Measurements from ENCODE around the gene ARL14.
"Not testable (repeated sequence)": the region's sequence is repeated elsewhere in the genome, so short reads cannot be mapped to it uniquely, and the experiment has no call there.

Gene ARL14

GRCh38 chr3:160678292-160678842 lies 1.4 kb downstream of the ARL14 start:
- DNase-seq = no peak

DNA sequence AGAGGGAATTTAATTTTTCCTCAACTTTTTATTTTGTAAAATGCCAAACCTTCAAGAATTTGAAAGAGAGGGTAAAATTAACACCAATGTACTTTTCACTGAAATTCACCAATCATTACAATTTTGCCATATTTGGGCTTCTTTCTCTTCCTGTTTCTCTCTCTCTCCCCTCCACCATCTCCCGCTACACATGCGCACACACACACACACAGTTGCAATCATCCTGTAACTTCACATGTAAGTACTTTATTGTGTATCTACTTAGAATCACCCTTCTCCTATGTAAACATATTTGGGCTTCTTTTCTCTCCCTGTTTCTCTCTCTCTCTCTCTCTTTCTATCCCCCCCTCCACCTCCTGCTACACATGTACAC lies 7.4 kb downstream of the ARL14 start:
- no peak for DNase-seq

DNA sequence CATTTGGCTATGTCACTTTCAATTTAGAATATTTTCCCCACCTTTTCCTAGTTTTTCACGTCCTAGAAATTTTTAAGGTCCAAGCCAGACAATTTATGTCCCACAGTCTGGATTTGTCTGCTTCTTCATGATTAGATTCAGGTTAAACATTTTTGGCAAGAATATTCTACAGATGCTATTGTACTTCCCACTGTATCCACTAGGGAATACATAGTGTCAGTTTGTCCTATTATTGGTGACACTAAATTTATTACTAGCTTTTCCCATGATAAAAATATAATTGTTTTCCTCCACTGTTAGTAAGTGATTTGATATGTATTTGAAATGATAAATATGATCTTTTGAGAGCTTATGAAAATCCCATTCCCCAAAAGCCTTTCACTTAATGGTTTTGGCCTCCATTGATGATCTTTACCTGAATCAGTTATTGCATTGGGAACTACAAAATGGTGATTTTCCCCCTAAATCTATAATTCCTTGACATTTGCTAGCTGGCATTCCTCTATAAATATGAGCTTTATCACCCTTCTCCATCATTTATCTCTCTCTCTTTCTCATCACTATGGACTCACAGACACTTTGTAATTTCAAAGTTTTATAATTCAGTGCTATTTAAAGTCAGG lies 8.3 kb downstream of the ARL14 start:
- DNase-seq = no peak

GRCh38 chr3:160686955-160687535 lies 10.1 kb downstream of the ARL14 start:
- DNase-seq = no peak

DNA sequence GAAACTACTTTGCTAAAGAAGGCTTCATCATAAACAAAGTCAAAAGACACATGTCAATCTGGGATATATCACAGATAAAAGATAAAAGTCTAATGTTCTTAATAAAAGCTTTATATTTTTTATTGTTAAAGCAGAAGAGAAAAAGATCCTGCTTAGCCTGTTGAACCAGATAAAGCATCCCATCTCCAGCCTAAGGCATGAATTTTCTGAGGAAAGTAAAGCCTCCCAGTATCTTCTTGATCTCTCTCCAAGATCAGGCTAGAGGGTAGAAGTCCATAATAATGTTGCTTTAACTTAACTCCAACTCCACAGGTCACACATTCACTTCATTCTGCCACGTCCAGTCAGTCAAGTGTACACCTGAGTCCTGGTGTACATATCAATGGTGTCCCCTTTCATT lies 14.2 kb downstream of the ARL14 start:
- no peak for DNase-seq

DNA sequence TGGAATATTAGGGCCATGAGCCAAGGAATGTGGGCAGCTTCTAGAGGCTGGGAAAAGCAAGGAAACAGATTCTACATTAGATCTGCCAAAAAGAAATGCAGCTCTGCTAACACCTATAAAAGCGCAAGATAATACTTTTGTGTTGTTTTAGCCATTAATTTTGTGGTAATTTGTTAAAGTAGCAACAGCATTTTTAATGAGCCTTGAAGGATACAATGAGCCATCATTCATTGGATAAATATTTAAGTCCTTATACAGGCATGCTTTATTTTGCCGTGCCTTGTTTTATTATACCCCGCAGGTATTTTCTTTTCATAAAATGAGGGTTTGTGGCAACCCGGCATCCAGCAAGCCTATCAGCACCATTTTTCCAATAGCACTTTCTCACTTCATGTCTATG lies 15.0 kb downstream of the ARL14 start:
- DNase-seq = no peak

DNA sequence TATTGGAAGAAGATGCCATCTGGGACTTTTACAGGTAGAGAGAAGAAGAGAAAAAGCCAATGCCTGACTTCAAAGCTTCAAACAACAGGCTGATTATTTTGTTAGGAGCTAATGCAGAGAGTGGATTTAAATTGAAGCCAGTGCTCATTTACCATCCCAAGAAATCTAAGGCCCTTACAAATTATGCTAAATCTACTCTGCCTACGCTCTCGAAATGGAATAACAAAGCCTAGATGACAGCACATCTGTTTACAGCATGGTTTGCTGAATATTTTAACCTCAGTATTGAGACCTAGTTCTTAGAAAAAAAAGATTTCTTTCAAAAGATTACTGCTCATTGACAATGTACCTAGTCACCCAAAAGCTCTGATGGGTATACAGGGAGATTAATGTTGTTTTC lies 16.2 kb downstream of the ARL14 start:
- no peak for DNase-seq

DNA sequence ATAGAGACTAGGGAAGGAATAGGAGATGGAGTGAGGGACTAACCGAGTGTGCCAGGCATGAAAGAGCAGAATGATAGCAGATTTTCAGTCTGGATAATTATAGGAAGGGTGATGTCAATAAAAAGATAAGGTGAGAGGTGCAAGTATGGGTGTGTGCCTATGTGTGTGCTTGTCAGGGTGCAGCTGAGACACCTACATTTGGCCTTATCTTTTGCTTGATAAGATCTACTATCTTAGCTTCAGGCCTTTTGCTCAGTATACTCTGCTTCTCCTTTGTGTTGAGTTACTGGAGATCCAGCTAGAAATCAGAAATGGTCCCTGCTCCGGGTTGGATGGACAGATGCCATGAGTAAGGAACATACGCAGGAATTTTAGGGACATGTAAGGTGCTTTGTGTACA lies 17.4 kb downstream of the ARL14 start:
- no peak for DNase-seq

GRCh38 chr3:160695003-160695402 lies 18.0 kb downstream of the ARL14 start:
- DNase-seq = no peak

GRCh38 chr3:160695915-160696327 lies 19.0 kb downstream of the ARL14 start:
- DNase-seq = no peak

- DNase-seq = no peak
These were observed 20.8 kb downstream of the ARL14 start for GRCh38 chr3:160697637-160698380.

DNA sequence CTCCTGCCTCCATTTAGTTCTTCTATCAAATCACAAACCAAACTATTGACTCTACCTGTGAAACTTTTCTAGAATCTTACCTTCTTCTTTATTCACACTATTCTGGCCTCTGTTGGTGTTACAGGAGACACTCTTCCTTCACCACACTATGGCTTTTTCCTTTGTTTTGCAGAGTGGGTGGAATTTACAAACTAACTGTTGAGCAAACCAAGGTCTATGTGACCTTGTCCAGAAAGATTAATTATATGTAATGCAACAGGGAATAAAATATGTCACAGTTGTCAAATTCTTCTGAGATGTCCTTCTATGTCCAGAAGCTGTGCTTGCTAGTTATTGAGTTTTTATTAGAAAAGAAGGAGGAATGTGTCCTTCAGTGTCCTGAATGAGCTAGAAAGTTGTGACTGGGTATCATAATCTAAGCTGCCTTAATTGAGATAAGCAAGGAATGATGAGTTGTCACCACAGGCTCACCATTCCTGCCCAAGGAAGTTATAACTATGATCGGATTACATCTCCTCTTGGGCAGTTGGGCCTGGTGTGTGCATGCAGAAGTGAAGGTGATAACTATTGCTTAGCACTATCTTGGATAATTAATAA lies 21.7 kb downstream of the ARL14 start:
- no peak for DNase-seq

GRCh38 chr3:160701490-160701889 lies 24.5 kb downstream of the ARL14 start:
- DNase-seq = no peak

DNA sequence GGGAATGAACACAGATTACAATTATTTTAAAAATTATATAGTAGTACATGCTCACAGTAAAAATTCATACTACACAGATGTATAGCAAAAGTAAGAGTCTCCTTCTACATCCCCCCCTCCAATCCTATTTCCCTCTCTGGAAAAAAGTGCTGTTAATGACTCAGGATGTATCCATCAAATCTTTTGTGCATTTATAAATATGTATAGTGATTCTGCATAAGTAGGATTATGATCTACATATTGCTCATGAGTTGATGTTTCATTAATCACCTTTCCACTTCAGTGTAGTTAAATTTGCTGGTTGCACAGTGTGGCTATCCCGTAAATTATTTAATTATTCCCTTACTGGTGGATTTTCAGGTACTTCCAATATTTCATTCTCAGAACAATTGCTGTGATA lies 25.3 kb downstream of the ARL14 start:
- DNase-seq = no peak

DNA sequence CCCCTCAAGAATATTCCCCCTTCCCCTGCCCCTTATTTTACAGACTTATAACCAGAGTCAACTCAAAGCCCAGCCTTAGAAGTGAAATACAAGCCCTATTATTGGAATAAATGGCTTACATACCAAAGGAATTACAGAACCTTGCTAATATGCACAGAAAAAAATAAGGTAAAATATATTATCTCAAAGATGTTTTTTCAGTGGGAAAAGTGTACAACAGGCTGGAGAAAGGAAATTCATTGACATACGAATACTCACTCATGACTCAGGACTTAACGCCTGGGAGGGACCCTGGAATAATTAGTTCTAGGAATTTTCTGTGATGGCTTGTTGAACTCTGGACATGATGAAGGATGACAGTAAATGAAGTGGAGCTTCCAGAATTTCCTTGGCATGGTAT lies 27.0 kb downstream of the ARL14 start:
- no peak for DNase-seq

DNA sequence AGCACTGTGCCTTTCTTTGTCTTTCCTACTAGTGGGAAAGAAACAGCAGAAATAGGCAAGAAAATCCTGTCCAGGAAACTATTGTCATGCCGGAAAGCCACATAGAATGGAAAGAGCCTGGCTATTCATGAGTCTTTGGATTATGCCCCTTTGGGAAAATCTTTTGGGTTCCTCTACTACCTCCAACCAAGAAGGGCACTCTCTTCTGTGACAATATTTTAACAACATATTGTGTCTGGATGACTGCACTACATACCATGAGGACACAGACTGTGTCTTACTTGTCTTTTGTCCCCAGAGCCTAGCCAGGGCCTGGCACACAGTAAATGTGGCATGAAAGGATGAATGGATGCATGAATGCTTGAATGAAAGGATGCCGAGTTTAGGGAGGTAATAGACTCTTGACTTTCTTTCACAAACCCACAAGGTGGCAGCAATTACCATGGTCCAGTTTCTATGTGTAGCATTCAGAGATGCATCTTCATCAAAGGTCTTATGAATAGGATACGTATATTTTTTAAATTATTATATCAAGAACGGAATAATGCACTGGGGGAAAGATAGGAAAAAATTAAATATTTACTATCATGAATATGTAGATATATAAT lies 30.3 kb downstream of the ARL14 start:
- peak; percentile 11 for DNase-seq

DNA sequence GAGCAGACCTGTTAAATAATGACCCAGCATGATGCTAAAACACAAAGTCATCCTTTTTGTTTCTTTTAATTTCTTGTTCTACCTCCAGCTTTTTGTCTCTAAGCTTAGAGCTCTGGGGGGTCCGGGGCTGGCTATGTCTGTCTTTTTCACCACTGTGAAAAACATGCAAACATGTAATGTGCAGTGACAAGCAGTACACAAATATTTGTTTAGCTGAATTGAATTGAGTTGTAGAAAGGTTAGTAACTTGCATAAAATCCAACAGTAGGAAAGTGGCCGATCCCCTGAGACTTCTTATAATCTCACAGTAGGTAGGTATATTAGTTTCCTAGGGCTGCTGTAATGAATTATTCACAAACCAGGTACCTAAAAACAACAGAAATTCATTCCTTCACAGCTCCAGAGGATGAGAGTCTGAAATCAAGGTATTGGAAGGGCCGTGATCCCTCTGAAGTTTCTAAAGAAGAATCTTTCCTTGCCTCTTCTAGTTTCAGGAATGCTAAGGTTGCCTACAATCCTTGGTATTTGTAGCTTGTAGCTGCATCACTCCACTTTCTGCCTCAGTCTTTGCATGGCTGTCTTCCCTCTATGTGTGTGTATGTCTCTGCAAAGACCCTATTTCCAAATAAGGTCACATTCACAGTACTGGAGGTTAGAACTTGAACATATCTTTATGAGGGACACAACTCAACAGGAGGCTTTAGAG lies 32.7 kb downstream of the ARL14 start:
- DNase-seq = no peak

DNA sequence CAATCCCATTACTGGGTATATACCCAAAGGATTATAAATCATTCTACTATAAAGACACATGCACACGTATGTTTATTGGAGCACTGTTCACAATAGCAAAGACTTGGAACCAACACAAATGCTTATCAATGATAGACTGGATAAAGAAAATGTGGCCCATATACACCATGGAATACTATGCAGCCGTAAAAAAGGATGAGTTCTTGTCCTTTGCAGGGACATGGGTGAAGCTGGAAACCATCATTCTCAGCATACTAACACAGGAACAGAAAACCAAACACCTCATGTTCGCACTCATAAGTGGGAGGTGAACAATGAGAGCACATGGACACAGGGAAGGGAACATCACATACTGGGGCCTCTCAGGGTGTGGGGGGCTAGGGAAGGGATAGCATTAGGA lies 36.2 kb downstream of the ARL14 start:
- DNase-seq = not testable (repeated sequence)

DNA sequence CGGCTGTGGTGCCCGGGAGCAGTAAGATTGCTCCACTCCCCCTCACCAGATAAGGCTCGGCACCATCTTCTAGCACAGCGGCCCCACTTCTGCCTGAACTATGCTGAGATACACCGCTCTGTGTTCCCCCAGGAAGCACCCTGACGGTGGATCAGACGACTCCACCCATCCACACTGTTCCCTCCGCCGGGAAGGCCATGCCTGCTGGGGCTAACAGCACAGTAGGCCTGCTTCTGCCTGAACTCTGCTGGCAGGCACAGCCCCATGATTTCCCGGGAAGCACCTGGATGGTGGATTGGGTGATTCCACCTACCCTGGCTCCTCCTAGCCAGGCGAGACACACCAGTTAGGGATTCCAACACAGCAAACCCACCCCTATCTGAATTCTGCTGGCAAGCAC lies 42.8 kb downstream of the ARL14 start:
- no peak for DNase-seq

DNA sequence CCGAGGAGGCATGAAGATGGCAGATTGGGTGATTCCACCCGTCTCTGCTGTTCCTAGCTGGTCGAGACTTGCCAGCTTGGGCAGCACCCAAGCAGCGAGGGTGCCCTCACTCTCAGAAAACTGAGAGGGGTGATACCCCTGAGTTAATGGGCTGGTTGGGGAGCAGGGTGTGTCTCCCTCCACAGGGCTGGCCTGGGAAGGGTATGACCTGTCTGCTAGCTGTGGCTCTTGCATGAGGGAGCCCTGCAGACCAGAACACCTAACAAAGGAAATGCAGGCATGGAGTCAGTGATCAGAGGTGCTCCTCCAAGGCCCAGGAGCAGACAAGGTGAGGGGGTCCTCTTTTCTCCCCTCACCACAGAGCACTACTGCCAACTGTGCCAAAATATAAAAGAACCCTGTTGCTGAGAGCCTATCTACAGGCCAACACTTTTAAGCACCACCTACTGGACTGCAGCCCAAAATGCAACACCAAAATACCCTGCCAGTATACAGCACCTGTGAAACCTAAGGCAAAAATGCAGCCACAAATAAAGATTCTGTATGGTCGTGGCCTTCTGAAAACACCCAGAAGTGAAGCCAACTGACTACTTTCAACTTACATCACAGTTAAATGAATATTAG lies 43.3 kb downstream of the ARL14 start:
- DNase-seq = no peak

DNA sequence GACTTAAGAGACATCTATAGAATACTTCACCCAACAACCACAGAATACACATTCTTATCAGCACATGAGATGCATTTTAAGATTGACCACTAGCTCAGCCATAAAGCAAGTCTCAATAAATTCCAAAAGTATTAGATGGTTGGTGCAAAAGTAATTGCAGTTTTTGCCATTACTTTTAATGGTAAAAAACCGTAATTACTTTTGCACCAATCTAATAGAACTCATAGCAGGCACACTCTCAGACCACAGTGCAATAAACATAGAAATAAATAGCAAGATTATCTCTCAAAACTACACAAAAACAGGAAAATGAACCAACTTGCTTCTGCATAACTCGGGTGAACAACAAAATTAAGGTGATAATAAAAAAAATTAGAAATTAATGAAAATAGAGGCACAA lies 45.4 kb downstream of the ARL14 start:
- no peak for DNase-seq

GRCh38 chr3:160725338-160725737 lies 48.4 kb downstream of the ARL14 start:
- DNase-seq = no peak
